Fibroblast of the aortic adventitia (primary cell): ENCODE results near the gene GNPTG. TPM values are rescaled to one million over a fixed set of nuclear protein-coding genes. Genes with fewer than 3 reads are reported as not detected.

Source experiments
- DNase-seq: peaks from one replicate; pipeline ENCODE4 v3.0.0-alpha.2; 2010; ENCODE audit warnings: low read depth
- H3K4me3 ChIP-seq: 2 replicates; pipeline ENCODE4 v1.5.1; 2011; ENCODE audit warnings: low read depth, mild to moderate bottlenecking, control low read depth, low read length, moderate library complexity
- CTCF ChIP-seq: IDR thresholded peaks from 2 replicates; pipeline ENCODE4 v1.5.1; 2011; ENCODE audit warnings: mild to moderate bottlenecking, low read length, control low read depth, inconsistent platforms; ENCODE audit not compliant: insufficient read depth
- total RNA-seq: library from RNA; depleted of rRNA; stranded (reverse); fragments of >200 nt; gene quantifications from 2 replicates; pipeline ENCODE4 v1.2.3, GENCODE V29; 2012; ENCODE audit warnings: low replicate concordance

Gene GNPTG
- total RNA-seq, 1 donor: 36.3 TPM

DNA sequence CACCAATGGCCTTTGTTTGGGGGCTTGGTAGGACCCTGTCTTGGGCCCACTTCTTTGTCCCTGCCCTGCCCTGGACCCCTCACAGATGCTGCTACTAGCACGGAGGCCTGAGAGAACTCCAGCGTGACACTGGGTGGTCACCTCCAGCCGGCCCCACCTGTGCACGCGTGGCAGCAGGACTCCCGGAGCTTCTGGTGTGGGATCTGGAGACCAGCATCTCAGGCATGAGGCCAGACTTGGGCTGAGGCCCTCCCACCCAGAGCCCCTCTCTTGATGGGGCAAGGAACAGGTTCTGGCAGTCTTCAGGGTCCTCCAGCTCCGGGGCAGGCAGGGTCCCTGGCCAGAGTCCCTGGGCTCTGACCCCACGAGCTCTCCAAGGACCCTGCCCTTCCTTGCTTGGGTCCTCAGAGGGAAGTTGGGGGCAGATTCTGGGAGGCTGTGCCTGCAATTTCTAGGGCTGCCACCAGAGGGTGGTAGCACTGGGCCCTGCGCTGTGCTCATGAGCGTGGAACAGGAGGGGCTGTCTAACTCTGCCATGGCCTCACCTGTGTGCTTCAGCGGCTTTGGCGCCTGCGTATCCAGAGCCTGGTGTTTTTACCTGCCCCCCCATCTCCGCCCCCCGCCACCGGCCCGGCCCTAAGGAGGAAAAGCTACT, 21.3 kb upstream of the GNPTG start:
- no peak overlapping the region for H3K4me3 ChIP-seq
- DNase-seq: no peak
- TF ChIP-seq CTCF: peak; percentile 39

GRCh38 chr16:1330931-1331711, 20.6 kb upstream of the GNPTG start:
- DNase-seq: no peak
- no peak overlapping the region for H3K4me3 ChIP-seq
- TF ChIP-seq CTCF: no peak

DNA sequence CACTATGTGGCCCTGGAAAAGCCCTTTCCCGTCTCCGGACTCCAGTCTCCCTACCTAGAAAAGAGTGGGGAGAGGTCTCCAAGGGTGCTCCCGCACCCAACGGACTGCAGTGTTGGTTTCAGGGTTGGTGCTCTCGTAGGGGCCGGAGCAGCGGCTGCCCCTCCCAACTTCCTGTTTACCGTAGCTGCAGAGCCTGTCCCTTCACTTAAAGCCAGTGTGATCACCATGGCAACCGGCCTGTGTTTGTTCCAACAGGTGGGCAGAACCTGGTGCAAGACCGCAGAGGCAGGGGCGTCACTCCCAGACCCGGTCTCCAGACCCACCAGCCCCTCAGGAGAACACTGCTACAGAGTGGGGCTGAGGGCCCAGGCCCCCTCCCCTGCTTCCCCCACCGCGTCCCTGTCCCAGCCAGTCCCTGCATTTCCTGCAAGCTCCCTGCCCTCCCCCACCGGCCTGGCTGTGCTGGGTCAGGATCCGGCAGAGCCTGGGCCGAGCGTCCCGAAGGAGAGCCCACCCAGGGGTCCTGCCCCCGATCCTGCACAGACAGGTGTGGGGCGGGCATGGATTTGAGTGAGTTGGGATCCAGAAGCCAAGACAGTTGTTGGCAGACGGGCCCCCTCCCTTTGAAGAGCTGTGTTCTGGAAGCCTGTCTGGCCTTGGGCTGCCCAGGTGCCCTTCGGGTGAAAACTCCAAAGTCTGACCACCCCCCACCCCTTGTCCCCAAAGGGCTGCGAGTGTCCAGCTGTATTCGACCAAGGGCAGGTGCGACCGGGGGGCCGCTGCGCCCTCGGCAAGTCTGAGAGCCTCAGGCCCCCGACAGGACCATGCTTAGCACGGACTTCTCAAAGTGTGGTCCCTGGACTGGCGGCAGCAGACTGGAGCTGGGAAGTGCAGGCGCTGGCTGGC, 19.8 kb upstream of the GNPTG start:
- TF ChIP-seq CTCF: no peak
- no peak for DNase-seq
- no peak overlapping the region for H3K4me3 ChIP-seq

DNA sequence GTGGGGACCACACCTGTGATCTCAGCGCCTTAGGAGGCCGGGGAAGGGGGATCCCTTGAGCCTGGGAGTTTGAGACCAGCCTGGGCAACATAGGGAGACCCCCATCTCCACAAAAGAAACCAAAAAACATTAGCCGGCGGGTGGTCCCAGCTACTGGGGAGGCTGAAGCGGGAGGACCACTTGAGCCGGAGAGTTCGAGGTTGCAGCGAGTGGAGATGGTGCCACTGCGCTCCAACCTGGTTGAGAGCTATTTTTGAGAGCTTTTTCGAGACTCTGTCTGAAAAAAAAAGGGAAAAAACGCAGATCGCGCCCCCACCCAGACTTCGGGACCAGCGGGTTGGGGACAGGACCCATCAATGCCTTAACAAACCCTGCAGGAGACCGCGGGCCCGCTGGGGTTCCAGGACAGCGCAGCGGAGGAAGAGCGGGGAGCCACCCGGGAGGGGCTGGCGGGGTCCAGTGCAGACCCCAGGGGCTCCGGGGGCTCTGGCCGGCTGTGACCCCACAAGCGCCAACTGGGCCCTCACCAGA, 19.0 kb upstream of the GNPTG start:
- no peak overlapping the region for H3K4me3 ChIP-seq
- TF ChIP-seq CTCF: no peak
- DNase-seq: no peak

DNA sequence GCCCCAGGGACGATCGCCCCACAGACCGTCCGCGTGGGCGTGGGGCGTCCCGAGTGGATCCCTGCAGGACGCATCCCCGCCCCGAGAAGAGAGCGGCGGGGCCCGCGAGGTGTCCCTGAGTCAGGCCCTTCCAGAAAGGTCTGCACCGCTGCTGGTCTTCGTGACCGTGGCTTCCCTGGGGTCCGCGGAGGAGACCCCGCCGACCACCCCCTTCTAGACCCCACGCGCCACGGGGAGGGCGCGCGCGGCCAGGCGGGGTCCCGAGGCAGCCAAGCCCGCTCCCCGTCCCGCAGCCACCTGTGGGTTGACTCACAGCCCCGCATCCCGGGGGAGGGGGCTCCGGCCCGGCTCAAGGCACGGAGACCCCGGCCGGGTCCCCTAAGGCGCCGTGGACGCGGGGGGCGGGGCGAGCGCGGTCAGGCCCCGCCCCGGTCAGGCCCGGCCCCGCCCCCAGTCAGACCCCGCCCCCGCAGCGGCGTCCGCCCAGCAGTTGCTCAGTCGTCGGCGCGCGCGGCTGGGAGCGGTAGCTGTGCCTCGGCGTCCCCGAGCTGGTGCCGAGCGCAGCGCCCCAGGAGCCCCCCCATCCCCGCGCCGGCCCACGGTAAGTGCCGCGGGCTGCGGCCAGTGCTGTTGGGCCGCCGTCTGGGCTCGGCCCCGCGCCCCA, 18.4 kb upstream of the GNPTG start, which contains the start of gene BAIAP3:
TSS of gene BAIAP3 (plus strand) at position 497 of the 664 bp plus-strand sequence. CDS start 4,905 bp downstream, outside the sequence.
- no peak within 1 kb of the TSS for H3K4me3 ChIP-seq
- DNase-seq: no peak
- no peak for TF ChIP-seq CTCF
